Measurements from ENCODE around the gene C17orf58. TPM values are rescaled to one million over a fixed set of nuclear protein-coding genes. Genes with fewer than 3 reads are reported as not detected.

C17orf58 gene
- total and polyA plus RNA-seq, 9 of the 15 experiments (the other 6 are each of a cell fraction or from before 2014, with no cell fraction given), result 8.6 to 37.4 (median 27.6) TPM

DNA sequence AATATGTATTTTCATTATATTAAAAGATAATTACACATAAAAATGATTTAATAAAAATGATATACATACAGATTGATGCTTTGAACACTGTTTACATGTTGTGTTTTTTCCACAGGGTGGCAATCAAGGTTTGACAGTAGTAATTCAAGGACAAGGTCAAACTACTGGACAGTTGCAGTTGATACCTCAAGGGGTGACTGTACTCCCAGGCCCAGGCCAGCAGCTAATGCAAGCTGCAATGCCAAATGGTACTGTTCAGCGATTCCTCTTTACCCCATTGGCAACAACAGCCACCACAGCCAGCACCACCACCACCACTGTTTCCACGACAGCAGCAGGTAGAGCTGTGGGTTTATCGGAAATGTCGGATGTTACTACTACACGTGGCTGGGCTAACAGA, 52.2 kb downstream of the C17orf58 start:
- H2AFZ ChIP-seq (ENCODE audit: low read depth, low read length), result no peak overlapping the region
- 95% methylated on average over 5 of the region's 5 CpGs for WGBS (ENCODE audit: insufficient coverage, low coverage, missing lambda C conversion rate)
- POLR2A ChIA-PET, result interaction anchor here (1.6 kb wide), 1 partner anchor 10 kb away, joined by 3 read pairs; no protein-coding TSS in a partner anchor
- in situ Hi-C loops (cut with MboI), result no loop called here
- CTCF ChIA-PET (ENCODE audit: low intra/inter-chr PET ratio), result interaction anchor here (1.6 kb wide), 1 partner anchor 519 kb away, joined by 4 read pairs; no protein-coding TSS in a partner anchor
- H3K4me3 ChIP-seq, result no peak overlapping the region
- TF ChIP-seq ZSCAN32 (CRISPR knock-in tag; IDR thresholded peaks at IDR 0.05) (no peak), SMAD4 (CRISPR knock-in tag; conservative IDR thresholded peaks at IDR 0.05) (no peak), YBX1 (IDR thresholded peaks at IDR 0.05) (no peak)
- DNase-seq (ENCODE audit: extremely low read depth in 1 of 4, low spot score in 3 of 4), result no peak
- H3K4me1 ChIP-seq (replicated peaks in 1 of 2; ENCODE audit: control insufficient read depth in 2 of 2, insufficient read depth in 2 of 2, low read length in 2 of 2), result no peaks in the 10 kb centered on the region
- no peak overlapping the region for H3K4me2 ChIP-seq (ENCODE audit: insufficient read depth, low read length)
- intact Hi-C loops (cut with micrococcal nuclease), result no loop called here
- H3K27ac ChIP-seq (ENCODE audit: extremely low read depth, low read depth, low read length), result no peak overlapping the region
- peaks cover 92% of the 10 kb centered on the region for H3K36me3 ChIP-seq (ENCODE audit: control insufficient read depth, insufficient read depth, low read length)
- BruUV-seq (replicated peaks), result no TSS peak
- no peaks in the 10 kb centered on the region for H3K9me1 ChIP-seq (ENCODE audit: control insufficient read depth, insufficient read depth, low read length)
- ATAC-seq, result no peak
- H3K27me3 ChIP-seq (ENCODE audit: control insufficient read depth in 2 of 2, insufficient read depth in 2 of 2, low read length in 2 of 2), result no peaks in the 10 kb centered on the region
- H3K9me3 ChIP-seq (replicated peaks; ENCODE audit: control insufficient read depth, insufficient read depth, low read depth, low read length), result no peaks in the 10 kb centered on the region
- no peak overlapping the region for H3K9ac ChIP-seq (ENCODE audit: insufficient read depth in 1 of 2, low read depth in 2 of 2, low read length in 2 of 2)
- FAIRE-seq, result no peak
- no peaks in the 10 kb centered on the region for H3K79me2 ChIP-seq (ENCODE audit: control insufficient read depth, insufficient read depth, low read length)
- no peaks in the 10 kb centered on the region for H4K20me1 ChIP-seq (replicated peaks; ENCODE audit: control insufficient read depth, insufficient read depth, low read length)

DNA sequence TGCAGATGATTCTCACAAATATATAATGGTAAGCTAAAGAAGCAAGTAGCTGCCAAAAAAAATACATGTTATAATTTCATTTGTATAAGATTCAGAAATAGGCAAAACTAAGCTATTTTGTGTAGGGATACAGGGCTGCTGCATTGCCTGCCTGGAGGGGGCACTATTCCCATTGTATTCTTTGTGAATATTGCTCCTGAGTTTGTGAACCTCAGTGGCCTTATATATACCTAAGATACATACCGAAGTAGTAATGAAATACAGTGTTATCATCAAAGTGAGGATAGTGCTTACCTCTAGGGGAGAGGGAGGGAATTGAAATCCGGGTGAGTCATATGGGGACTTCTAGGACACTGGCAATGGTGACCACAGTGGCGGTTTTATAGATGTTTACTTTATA, 53.5 kb downstream of the C17orf58 start:
- Histone ChIP-seq H4K20me1 (replicated peaks; ENCODE audit: control insufficient read depth, insufficient read depth, low read length) (no peaks in the 10 kb centered on the region), H3K4me2 (ENCODE audit: insufficient read depth, low read length) (no peak overlapping the region), H3K9me3 (replicated peaks; ENCODE audit: control insufficient read depth, insufficient read depth, low read depth, low read length) (no peaks in the 10 kb centered on the region), H3K79me2 (ENCODE audit: control insufficient read depth, insufficient read depth, low read length) (no peaks in the 10 kb centered on the region), H3K4me3 (no peak overlapping the region), H3K9me1 (ENCODE audit: control insufficient read depth, insufficient read depth, low read length) (no peaks in the 10 kb centered on the region), H3K27ac (ENCODE audit: extremely low read depth, low read depth, low read length) (no peak overlapping the region), H3K27me3 (ENCODE audit: control insufficient read depth in 2 of 2, insufficient read depth in 2 of 2, low read length in 2 of 2) (no peaks in the 10 kb centered on the region), H3K36me3 (ENCODE audit: control insufficient read depth, insufficient read depth, low read length) (peaks cover 91% of the 10 kb centered on the region), H2AFZ (ENCODE audit: low read depth, low read length) (no peak overlapping the region), H3K4me1 (replicated peaks in 1 of 2; ENCODE audit: control insufficient read depth in 2 of 2, insufficient read depth in 2 of 2, low read length in 2 of 2) (no peaks in the 10 kb centered on the region), H3K9ac (ENCODE audit: insufficient read depth in 1 of 2, low read depth in 2 of 2, low read length in 2 of 2) (no peak overlapping the region)
- peak; percentile 22 to 39 (median 32) for DNase-seq (ENCODE audit: extremely low read depth in 1 of 4, low spot score in 3 of 4)
- FAIRE-seq, result no peak
- BruUV-seq (replicated peaks), result no TSS peak
- ChIA-PET CTCF (ENCODE audit: low intra/inter-chr PET ratio) (interaction anchor here (1.6 kb wide), 1 partner anchor 520 kb away, joined by 4 read pairs; no protein-coding TSS in a partner anchor), POLR2A (interaction anchor here (1.0 to 1.5 kb wide), 2 partner anchors 9 to 10 kb away, joined by 3 to 4 read pairs; no protein-coding TSS in a partner anchor)
- in situ Hi-C loops (cut with MboI) (no loop called here), intact Hi-C loops (cut with micrococcal nuclease) (no loop called here)
- WGBS (ENCODE audit: insufficient coverage, low coverage, missing lambda C conversion rate), result 67% methylated on average over 3 of the region's 3 CpGs
- peak; percentile 79 for ATAC-seq
- TF ChIP-seq LEF1 (IDR thresholded peaks at IDR 0.05) (no peak), KAT8 (IDR thresholded peaks at IDR 0.05; ENCODE audit: low read depth) (no peak), RAD21 (CRISPR knock-in tag; conservative IDR thresholded peaks at IDR 0.05 in 1 of 2, IDR thresholded peaks at IDR 0.05 in 1 of 2) (peak; percentile 5 to 30; a peak in 1 of 4 replicates)
- TF ChIP-seq, protein P1, sequence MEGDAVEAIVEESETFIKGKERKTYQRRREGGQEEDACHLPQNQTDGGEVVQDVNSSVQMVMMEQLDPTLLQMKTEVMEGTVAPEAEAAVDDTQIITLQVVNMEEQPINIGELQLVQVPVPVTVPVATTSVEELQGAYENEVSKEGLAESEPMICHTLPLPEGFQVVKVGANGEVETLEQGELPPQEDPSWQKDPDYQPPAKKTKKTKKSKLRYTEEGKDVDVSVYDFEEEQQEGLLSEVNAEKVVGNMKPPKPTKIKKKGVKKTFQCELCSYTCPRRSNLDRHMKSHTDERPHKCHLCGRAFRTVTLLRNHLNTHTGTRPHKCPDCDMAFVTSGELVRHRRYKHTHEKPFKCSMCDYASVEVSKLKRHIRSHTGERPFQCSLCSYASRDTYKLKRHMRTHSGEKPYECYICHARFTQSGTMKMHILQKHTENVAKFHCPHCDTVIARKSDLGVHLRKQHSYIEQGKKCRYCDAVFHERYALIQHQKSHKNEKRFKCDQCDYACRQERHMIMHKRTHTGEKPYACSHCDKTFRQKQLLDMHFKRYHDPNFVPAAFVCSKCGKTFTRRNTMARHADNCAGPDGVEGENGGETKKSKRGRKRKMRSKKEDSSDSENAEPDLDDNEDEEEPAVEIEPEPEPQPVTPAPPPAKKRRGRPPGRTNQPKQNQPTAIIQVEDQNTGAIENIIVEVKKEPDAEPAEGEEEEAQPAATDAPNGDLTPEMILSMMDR (IDR thresholded peaks at IDR 0.05 in 2 of 3, conservative IDR thresholded peaks at IDR 0.05 in 1 of 3; ENCODE audit: insufficient read depth in 2 of 3, low read depth in 1 of 3, low read length in 3 of 3), result peak; percentile 34 to 61 (median 59); a peak in 5 of 6 replicates
- TF ChIP-seq, protein P2, sequence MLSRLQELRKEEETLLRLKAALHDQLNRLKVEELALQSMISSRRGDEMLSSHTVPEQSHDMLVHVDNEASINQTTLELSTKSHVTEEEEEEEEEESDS (CRISPR knock-in tag; IDR thresholded peaks at IDR 0.05), result no peak
- TF ChIP-seq, protein P3, sequence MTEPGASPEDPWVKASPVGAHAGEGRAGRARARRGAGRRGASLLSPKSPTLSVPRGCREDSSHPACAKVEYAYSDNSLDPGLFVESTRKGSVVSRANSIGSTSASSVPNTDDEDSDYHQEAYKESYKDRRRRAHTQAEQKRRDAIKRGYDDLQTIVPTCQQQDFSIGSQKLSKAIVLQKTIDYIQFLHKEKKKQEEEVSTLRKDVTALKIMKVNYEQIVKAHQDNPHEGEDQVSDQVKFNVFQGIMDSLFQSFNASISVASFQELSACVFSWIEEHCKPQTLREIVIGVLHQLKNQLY (CRISPR knock-in tag; conservative IDR thresholded peaks at IDR 0.05), result no peak
